Measurements from ENCODE around the gene ZSCAN22.

The ZSCAN22 gene

DNA sequence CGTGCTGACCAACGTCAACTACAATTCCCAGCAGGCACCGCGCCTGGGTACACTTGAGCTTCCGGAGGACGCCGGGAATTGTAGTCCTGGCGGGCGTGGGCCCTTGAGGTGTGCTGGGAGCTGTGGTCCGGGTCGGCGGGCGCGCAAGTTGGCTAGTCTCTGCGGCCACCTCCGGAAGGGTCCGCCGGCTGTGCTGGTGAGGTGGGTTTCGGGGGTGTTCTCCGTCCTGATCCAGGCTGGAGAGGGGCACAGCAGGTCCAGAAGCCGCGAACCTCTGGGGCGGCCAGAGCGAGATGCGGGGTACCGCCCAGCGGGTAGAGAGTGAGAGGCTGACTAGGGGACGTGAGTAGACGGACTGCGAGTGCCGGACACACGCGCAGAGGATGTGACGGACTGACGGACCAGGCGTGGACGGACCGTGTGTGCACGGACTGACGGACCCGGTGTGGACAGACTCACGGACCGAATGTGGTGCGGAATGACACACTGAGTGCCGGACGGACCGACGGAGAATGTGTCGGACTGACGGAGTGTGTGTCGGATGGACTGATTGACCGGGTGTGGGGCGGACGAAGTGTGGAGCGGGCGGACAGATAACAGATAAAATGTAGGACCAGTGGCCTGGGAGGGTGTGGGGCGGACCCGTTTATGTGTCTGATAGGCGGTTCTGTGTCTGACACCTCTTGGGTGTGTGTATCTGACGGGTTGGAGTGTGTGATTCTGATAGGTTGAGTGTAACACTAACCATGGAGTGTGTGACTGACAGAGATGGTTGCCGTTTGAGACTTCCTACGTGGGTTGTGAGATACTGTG is at the start of gene ZSCAN22:
TSS of gene ZSCAN22 (plus strand) at position 81 of the 813 bp plus-strand sequence. CDS start 7,809 bp downstream, outside the sequence.
- H3K27me3 ChIP-seq (replicated peaks; ENCODE audit: control insufficient read depth, insufficient read depth, low read length), result no peaks in the 10 kb centered on the region
- DNase-seq (ENCODE audit: extremely low read depth, insufficient read length), result peak; percentile 93
- no peak for TF ChIP-seq CTCF (IDR thresholded peaks at IDR 0.05; ENCODE audit: insufficient read depth, low read length, poor library complexity, severe bottlenecking)
- H3K4me3 ChIP-seq (replicated peaks; ENCODE audit: low read depth, low read length), result peak within 1 kb of the TSS; percentile 99
- no peaks in the 10 kb centered on the region; the same call in 1 of the 2 replicates for H3K36me3 ChIP-seq (ENCODE audit: control insufficient read depth, insufficient read depth, low read length)

GRCh38 chr19:58277197-58277596 is 49.6 kb upstream of the ZSCAN22 start:
- TF ChIP-seq CTCF (IDR thresholded peaks at IDR 0.05; ENCODE audit: insufficient read depth, low read length, poor library complexity, severe bottlenecking), result no peak
- no peak overlapping the region for H3K4me3 ChIP-seq (replicated peaks; ENCODE audit: low read depth, low read length)
- H3K36me3 ChIP-seq (ENCODE audit: control insufficient read depth, insufficient read depth, low read length), result peaks cover 4% of the 10 kb centered on the region
- no peaks in the 10 kb centered on the region for H3K27me3 ChIP-seq (replicated peaks; ENCODE audit: control insufficient read depth, insufficient read depth, low read length)
- DNase-seq (ENCODE audit: extremely low read depth, insufficient read length), result no peak

DNA sequence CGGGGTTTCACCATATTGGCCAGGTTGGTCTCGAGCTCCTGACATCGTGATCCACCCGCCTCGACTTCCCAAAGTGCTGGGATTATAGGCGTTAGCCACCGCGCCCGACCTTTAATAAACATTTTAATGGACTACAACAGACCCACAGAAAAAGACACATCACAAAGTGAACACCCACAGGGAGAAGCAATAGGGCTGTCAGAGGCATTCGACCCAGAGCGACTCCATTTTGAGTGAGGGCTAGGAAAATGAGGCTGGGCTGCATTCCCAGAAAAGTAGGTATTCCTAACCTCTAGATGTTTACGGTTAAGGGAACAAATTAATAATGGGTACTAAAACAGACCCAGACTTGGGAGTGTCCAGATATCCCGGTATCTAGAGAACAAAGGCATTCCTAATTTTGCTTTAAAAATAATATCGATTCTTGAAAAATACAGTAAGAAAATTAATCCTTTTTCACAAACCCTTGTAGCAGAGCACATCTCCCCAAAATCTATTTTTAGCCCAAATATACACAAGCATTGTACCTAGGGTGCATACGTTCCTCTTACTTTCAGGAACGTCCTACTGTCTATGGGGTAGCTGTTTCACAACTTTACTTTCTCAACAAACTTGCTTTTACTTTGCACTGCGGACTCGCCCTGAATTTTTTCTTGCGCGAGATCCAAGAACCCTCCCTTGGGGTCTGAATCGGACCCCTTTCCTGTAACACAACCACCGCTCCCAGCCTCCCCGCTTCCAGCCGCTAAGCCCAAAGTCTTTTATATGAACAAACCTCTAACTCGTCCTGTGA is 48.9 kb upstream of the ZSCAN22 start:
- peaks cover 4% of the 10 kb centered on the region for H3K36me3 ChIP-seq (ENCODE audit: control insufficient read depth, insufficient read depth, low read length)
- no peak for DNase-seq (ENCODE audit: extremely low read depth, insufficient read length)
- no peak for TF ChIP-seq CTCF (IDR thresholded peaks at IDR 0.05; ENCODE audit: insufficient read depth, low read length, poor library complexity, severe bottlenecking)

GRCh38 chr19:58278541-58279041 is 48.2 kb upstream of the ZSCAN22 start, which contains the start of gene ZNF8:
Gene ZNF8, plus strand, starts transcription at chr19:58278955. Its CDS starts 127 bp downstream, at chr19:58279082.
- H3K36me3 ChIP-seq (ENCODE audit: control insufficient read depth, insufficient read depth, low read length), result peaks cover 5% of the 10 kb centered on the region

More for the DNA sequence above, 48.9 kb upstream of the ZSCAN22 start:
- Histone ChIP-seq H3K27me3 (replicated peaks; ENCODE audit: control insufficient read depth, insufficient read depth, low read length) (no peaks in the 10 kb centered on the region), H3K4me3 (replicated peaks; ENCODE audit: low read depth, low read length) (peak overlapping the region; percentile 83)

More at GRCh38 chr19:58278541-58279041, 48.2 kb upstream of the ZSCAN22 start, which contains the start of gene ZNF8:
- Histone ChIP-seq H3K4me3 (replicated peaks; ENCODE audit: low read depth, low read length) (peak within 1 kb of the TSS; percentile 83), H3K27me3 (replicated peaks; ENCODE audit: control insufficient read depth, insufficient read depth, low read length) (no peaks in the 10 kb centered on the region)
- no peak for TF ChIP-seq CTCF (IDR thresholded peaks at IDR 0.05; ENCODE audit: insufficient read depth, low read length, poor library complexity, severe bottlenecking)
- DNase-seq (ENCODE audit: extremely low read depth, insufficient read length), result peak; percentile 96

Data from GM06990 (cell line).